Activated B cell treated with CpG ODN at 0.5 μM for 24 hours (primary cell): ENCODE data around the gene SLC6A14. TPM values are rescaled to one million over a fixed set of nuclear protein-coding genes. Genes with fewer than 3 reads are reported as not detected.

Source experiments
- ATAC-seq: fragments of 200-7000 bp; cut with Tn5 transposase; one replicate; pipeline ENCODE4 v1.10.0; 2021; ENCODE audit warnings: low read depth, mild to moderate bottlenecking, moderate library complexity
- CTCF ChIA-PET: fragments of 350-600 bp; sonication (Branson Sonifier 250); formaldehyde crosslinking; loops from one replicate; lab custom pipeline; 2021; ENCODE audit warnings: antibody characterized with exemption; lab: Charles Lee
- POLR2A ChIA-PET: fragments of 350-600 bp; sonication (Branson Sonifier 250); formaldehyde crosslinking; loops from one replicate; lab custom pipeline; 2021; ENCODE audit warnings: antibody characterized with exemption; lab: Charles Lee
- DNase-seq: peaks from one replicate; pipeline ENCODE4 v3.0.0; 2022
- H3K27ac Mint-ChIP-seq: one replicate; pipeline ENCODE4 v1.8.0; 2020; ENCODE audit warnings: mixed read lengths
- H3K27me3 Mint-ChIP-seq: one replicate; pipeline ENCODE4 v1.8.0; 2021; ENCODE audit warnings: mixed read lengths
- H3K36me3 Mint-ChIP-seq: one replicate; pipeline ENCODE4 v1.8.0; 2021; ENCODE audit warnings: low read depth, mixed read lengths
- H3K4me1 Mint-ChIP-seq: one replicate; pipeline ENCODE4 v1.8.0; 2021; ENCODE audit warnings: mixed read lengths
- H3K4me3 Mint-ChIP-seq: one replicate; pipeline ENCODE4 v1.8.0; 2020; ENCODE audit warnings: mild to moderate bottlenecking, mixed read lengths
- H3K9me3 Mint-ChIP-seq: one replicate; pipeline ENCODE4 v1.8.0; 2020; ENCODE audit warnings: mixed read lengths
- CTCF ChIP-seq: fragments of 200-600 bp; IDR thresholded peaks from one replicate; pipeline ENCODE4 v1.8.0; 2022; ENCODE audit warnings: antibody characterized with exemption, mild to moderate bottlenecking
- intact Hi-C: fragments of 100-400 bp; cut with micrococcal nuclease; formaldehyde crosslinking; loops from one replicate; pipeline ENCODE4 v1.15.1; 2024
- total RNA-seq: library from RNA; stranded (reverse); gene quantifications from 2 replicates; pipeline ENCODE4 v1.2.3, GENCODE V29; 2022

Gene SLC6A14
- total RNA-seq, 1 donor from 2014 or later: not detected

- ChIA-PET POLR2A (no interaction called here), CTCF (no interaction called here)
- DNase-seq (no peak), ATAC-seq (no peak)
- Mint-ChIP-seq H3K4me3 (no peak overlapping the region), H3K36me3 (no peaks in the 10 kb centered on the region), H3K27me3 (no peaks in the 10 kb centered on the region), H3K4me1 (no peaks in the 10 kb centered on the region), H3K9me3 (no peaks in the 10 kb centered on the region), H3K27ac (no peak overlapping the region)
- intact Hi-C loops: no loop called here
- TF ChIP-seq CTCF: no peak
Measured at GRCh38 chrX:116417214-116417613, 19.2 kb upstream of the SLC6A14 start.

- no peak for ATAC-seq
- Mint-ChIP-seq H3K27me3 (no peaks in the 10 kb centered on the region), H3K4me1 (no peaks in the 10 kb centered on the region), H3K27ac (no peak overlapping the region), H3K4me3 (no peak overlapping the region), H3K36me3 (no peaks in the 10 kb centered on the region), H3K9me3 (no peaks in the 10 kb centered on the region)
- CTCF ChIA-PET: no interaction called here
- POLR2A ChIA-PET: no interaction called here
- no peak for TF ChIP-seq CTCF
- DNase-seq: no peak
- intact Hi-C loops: no loop called here
Measured at GRCh38 chrX:116417968-116418367, 18.4 kb upstream of the SLC6A14 start.

DNA sequence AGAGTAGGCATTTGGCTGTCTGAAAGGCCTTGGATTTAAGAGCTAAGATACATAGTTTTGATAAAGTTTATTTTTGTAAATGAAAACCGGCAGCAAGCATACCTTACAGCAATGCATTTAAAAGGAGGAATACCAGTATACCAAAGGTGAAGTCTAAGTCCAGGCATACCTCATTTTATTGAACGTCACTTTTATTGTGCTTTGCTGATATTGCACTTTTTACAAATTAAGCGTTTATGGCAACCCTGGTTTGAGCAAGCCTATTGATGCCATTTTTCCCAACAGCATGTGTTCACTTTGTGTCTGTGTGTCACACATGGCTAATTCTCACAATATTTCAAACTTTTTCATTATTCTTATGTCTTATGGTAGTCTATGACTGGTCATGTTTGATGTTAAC lies 8.4 kb upstream of the SLC6A14 start:
- ATAC-seq: no peak
- ChIA-PET POLR2A (no interaction called here), CTCF (no interaction called here)
- Mint-ChIP-seq H3K4me3 (no peak overlapping the region), H3K36me3 (no peaks in the 10 kb centered on the region), H3K27ac (no peak overlapping the region), H3K27me3 (no peaks in the 10 kb centered on the region), H3K4me1 (no peaks in the 10 kb centered on the region), H3K9me3 (no peaks in the 10 kb centered on the region)
- no peak for TF ChIP-seq CTCF
- DNase-seq: no peak
- intact Hi-C loops: no loop called here

- CTCF ChIA-PET: no interaction called here
- no peaks in the 10 kb centered on the region for H3K4me1 Mint-ChIP-seq
- TF ChIP-seq CTCF: no peak
- H3K27me3 Mint-ChIP-seq: no peaks in the 10 kb centered on the region
- H3K27ac Mint-ChIP-seq: no peak overlapping the region
- no peaks in the 10 kb centered on the region for H3K36me3 Mint-ChIP-seq
- H3K9me3 Mint-ChIP-seq: no peaks in the 10 kb centered on the region
- DNase-seq: no peak
- intact Hi-C loops: no loop called here
- H3K4me3 Mint-ChIP-seq: no peak overlapping the region
- ATAC-seq: no peak
- POLR2A ChIA-PET: no interaction called here
Measured at GRCh38 chrX:116435597-116435996, 809 bp upstream of the SLC6A14 start.

GRCh38 chrX:116449156-116449555 lies 12.8 kb downstream of the SLC6A14 start:
- no peaks in the 10 kb centered on the region for H3K9me3 Mint-ChIP-seq
- POLR2A ChIA-PET: no interaction called here
- intact Hi-C loops: no loop called here
- H3K4me3 Mint-ChIP-seq: no peak overlapping the region
- H3K27ac Mint-ChIP-seq: no peak overlapping the region
- H3K36me3 Mint-ChIP-seq: no peaks in the 10 kb centered on the region
- DNase-seq (no peak), ATAC-seq (no peak)
- H3K27me3 Mint-ChIP-seq: no peaks in the 10 kb centered on the region
- no peak for TF ChIP-seq CTCF
- H3K4me1 Mint-ChIP-seq: no peaks in the 10 kb centered on the region
- CTCF ChIA-PET: no interaction called here
